Measurements from ENCODE around the gene S100A4.
"Not testable (repeated sequence)": the region's sequence is repeated elsewhere in the genome, so short reads cannot be mapped to it uniquely, and the experiment has no call there.

Gene S100A4

DNA sequence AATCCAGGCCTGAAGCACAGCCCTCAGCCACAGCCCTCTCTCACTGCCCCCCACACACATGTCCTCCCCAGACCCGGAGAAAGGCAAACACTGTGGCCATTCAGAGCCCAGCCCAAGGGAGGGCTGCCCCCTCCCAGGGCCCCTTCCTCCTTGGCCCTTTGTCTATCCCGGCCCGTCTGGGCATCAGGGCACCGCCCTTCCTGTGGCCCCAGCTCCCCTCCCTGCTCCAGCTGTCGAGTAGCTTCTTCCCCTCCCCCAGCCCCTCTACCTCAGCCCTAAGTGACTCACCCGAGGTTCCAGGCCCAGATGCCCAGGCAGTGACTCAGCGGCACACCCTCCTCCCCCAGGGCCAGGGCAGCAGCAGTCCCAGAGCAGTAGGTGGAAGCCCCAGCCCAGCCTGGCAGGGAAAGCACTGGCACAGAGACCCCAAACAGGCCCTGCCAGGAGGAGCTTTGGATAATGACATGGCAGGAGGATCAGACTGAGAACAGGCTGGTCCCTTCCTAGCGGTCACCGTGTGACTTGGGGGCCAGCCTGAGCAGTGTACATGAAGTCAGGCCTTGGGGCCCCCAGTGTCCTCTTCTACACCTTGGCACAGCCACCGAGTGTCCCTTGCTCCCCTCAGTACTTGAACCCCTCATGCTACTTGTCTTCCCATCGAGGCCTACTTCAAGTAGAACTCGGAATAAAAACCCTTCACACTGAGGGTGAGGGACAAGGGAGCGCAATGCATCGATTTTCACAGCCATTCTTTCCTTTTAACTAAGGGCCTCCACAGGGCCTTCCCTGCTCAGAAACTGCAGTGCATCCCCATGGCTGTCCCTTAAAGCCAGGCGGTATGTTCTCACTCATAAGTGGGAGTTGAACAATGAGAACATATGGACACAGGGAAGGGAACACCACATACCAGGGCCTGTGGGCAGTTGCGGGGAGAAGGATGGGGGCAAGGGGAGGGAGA, 21.1 kb upstream of the S100A4 start:
- DNase-seq: peak; percentile 95 to 98

DNA sequence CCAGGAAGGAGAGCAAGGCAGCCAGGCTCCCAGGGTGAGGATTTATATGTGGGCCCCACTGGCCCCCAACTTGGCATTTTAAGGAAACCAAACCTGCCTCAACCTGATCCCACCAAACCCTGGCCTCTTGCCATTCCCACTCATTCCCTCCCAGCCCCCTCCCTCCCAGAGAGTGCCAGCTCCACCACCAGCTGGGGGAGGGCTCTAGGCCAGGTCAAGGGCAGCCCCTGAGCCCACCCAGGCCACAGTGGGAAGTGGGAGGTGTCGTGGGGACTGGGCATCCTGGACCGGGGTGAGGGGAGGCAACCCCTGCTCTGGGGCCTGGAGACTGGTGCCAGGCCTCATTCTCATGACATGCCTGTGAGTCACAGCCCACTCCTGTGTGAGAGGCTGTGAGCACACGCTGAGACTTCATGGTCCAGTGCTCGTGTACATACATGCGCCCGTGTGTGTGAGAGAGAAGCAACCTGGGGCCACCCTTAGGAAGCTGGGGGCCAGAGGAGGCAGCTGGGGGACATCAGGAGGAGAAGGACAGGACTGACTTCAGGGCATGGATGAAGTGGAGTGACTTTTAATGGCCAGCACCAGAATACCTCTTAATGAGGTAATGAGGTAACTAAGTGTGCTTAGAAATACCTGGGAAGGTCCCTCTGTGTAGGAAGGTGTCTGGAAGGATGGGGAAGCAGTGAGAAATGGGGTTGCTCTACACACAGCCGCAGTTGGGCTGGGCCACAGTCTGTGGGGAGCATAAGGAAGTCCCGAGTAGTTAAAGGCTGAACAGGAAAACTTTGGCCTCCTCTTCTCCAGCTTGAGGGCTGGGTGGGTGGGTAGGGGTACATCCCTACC, 20.1 kb upstream of the S100A4 start, which contains the start of gene S100A2:
TSS of gene S100A2 (minus strand) at position 316 of the 846 bp plus-strand sequence. CDS start 1,967 bp downstream, outside the sequence.
- DNase-seq: peak; percentile 53 to 80

DNA sequence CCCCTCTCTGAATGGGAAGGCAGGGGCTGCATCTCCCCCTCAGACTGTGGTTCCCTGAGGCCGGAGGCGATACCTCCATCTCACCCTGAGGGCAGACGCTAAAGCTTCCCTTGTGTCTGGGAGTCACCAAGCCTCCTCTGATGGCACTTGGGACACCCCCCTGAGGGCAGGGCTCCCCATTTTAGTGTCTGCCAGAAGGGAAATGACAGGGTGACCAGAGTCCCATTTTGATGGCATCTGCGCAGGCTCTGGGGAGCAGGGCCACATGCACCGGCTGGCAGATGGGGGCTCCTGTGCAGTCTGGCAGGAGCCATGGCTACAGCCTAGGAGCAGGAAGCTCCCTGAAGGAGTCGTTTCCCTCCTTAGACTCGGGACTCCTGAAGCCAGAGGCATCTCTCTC, 18.4 kb upstream of the S100A4 start:
- no peak for DNase-seq

DNA sequence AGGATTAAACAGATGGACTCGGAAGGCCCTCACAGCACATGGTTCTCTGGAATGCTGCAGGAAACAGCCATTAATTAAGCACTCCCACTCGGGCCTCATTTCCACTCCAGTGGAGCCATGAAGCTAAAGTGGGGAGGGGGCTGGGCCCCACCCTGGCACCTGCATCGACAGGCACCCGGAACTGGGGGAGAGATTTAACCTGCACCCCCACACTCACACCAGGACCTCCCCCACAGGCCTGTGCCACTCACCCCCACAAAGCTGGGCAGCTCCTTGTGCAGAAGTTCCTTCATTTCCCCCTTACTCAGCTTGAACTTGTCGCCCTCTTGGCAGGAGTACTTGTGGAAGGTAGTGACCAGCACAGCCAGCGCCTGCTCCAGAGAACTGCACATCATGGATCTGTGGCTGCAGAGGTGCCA, 17.9 kb upstream of the S100A4 start:
- no peak for DNase-seq

DNA sequence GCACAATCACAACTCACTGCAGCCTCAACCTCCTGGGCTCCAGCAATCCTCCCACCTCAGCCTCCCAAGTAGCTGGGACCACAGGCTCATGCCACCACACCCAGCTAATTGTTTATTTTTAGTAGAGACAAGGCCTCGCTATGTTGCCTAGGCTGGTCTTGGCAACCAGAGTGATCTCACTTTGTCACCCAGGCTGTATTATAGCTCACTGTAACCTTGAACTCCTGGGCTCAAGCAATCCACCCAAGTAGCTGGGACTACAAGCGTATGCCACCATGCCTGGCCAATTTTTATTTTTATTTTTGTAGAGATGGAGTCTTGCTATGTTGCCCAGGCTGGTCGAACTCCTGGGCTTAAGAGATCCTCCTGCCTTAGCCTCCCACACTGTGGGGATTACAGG, 16.4 kb upstream of the S100A4 start:
- DNase-seq: not testable (repeated sequence)

DNA sequence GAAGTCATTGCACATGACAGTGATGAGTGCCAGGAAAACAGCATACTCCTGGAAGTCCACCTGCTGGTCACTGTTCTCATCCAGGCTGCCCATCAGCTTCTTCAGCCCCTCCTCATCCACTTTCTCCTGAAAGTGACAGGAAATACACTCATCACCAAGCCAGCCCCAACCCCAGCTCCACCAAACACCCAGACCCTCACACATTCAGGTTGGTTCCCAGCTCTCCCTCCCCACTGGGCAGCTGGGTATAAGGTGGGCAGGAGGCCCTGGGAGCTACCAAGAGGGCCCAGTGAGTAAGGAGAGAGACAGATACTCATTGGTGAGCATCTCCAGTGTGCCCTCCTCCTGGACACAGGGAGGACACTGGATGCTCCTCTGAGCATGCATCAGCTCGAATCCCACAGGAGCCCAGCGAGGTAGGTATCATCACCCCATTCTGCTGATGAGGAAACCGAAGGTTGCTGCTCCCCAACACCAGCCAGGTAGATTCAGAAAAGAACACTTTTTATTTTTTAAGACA, 15.9 kb upstream of the S100A4 start:
- DNase-seq: no peak

DNA sequence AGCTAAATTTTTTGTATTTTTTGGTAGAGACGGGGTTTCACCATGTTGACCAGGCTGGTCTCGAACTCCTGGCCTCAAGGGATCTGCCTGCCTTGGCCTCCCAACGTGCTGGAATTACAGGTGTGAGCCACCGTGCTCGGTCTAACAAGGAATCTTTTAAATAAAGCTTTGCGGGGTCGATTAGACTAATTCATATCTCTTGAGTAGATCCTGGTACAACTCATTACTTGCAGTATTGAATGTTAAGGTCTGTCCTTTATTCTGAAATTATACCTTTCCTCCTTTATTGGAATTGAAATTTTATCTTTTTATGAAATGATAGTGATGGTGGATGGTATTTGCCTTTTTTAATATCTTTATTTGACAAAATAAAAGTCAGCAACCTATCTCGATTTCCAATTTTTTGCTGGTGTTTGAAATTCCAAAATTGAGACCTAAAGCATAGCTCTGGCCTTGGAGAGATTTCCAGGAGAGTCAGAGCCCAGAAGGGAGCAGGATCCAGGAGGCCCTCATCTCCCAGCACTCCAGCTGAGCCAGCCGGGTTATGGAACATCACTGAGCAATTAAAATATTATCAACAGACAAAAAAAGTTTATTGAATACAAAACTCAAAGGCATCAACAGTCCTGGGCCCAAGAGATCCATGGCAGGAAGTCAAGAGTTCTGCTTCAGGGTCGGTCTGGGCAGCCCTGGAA, 15.3 kb upstream of the S100A4 start:
- DNase-seq: no peak

DNA sequence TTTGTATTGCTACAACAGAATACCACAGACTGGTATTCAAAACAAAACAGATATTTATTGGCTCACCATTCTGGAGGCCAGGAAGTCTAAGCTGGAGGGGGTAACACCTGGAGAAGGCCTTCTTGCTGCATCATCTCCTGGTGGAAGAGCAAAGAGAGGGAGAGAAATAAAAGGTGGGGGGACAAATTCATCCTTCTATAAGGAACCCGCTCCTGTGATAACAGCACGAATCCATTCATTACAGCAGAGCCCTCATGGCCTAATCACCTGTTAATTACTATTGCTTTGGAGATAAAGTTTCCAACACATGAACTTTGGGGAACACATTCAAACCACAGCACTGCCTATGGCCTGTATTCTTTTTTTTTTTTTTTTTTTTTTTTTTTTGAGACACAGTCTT, 14.6 kb upstream of the S100A4 start:
- DNase-seq: no peak

DNA sequence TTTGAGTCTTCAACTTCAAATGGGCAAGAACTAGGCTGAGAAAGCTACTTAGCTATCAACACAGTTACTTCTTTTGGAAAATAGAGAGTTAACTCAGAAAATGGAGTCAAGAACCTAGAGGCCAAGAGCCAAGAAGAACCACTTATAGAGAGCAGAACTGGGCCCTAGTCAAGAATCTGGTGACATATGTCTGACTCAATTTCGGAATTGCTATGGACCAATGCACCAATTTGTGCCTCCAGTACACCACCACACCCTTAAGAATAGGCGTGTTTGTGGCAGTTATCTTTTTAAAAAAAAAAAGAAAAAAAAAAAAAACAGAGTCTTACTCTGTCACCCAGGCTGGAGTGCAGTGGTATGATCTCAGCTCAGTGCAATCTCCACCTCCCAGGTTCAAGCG, 12.3 kb upstream of the S100A4 start:
- DNase-seq: no peak

DNA sequence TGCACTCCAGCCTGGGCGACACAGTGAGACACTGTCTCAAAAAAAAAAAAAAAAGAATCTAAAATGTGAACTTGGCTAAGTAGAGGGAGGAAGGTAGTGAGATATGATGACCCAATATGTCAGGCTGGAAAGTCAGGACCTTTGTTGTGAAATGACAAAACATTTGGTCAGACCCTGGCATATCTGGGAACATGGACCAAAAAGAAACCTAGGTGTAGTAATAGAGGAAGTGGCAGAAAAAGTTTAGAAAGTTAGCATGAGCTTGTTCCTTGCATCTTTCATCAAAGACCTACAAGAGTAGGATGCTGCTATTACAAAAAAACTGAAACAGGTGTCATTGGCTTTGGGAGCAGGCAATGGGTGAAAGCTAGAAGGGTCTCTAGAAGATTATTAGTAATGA, 10.7 kb upstream of the S100A4 start:
- DNase-seq: no peak

DNA sequence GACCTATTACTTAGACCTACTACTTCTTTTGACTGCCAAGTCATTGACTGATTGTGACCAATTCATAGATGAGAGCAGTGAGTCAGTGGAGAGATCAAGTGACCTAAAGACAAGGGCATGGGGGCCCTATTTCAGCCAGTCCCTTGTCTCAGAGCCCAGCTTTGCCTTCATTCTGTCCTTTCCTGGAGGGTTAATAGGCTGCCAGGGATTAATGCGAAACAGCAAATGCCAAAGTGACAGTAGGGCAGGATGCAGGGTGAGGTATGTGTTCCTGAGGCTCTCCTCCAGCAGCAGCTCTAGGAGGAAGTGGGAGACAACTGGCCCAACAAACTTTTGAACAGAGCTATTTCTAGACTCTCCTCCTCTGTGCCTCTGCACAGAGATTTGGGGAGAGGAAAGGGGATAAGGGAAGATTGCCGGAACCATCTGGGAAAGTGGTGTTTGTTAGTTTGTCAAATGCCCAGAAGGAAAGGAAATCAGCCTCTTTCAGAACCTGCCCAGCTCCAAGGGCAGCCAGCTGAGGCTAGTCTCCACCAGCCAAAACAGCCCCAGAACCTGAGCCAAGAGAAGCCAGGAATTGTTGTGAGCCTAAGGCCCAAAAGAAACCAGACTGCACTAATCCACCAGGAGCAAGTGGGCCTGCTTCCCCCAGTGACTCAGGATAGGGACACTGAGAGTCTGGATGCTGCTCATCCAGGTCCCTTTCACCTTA, 8.4 kb upstream of the S100A4 start:
- no peak for DNase-seq

DNA sequence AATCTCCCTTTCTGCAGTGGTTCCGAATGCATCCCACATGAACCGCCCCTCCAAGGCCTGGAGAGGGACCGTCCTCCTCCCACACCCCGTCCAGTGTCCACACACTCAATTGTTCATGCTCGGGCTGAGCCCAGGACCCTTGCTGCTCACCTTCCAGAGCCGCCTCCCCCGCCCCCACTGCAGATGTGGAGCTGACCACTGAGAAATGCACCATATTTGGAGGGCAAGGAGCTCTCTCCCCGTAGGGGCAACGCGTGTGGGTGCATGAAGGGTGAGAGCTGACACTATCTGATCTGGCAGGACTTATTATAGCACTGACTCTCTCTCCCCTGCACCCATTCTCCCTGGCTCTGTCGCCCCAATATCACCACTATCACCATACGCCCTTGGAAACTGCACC, 7.5 kb upstream of the S100A4 start:
- no peak for DNase-seq

DNA sequence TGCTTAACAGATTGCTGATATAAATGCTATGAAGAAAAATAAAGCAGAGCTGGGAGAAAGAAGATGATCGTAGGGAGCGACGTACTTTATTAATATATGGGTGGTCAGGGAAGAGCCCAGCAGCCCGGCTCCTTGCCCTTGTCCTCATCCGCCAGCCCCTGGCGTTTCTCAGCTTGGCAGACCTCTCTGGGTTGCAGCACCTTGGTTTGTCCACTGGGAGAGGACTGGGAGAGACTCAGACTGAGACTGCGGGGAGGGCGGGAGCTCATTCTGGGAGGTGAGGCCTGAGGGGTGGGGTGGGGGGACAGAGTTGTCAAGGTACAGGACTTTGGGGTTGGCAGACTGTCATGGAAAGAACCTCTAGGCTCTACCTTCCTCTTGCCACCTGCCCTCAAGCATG, 6.7 kb upstream of the S100A4 start:
- no peak for DNase-seq

DNA sequence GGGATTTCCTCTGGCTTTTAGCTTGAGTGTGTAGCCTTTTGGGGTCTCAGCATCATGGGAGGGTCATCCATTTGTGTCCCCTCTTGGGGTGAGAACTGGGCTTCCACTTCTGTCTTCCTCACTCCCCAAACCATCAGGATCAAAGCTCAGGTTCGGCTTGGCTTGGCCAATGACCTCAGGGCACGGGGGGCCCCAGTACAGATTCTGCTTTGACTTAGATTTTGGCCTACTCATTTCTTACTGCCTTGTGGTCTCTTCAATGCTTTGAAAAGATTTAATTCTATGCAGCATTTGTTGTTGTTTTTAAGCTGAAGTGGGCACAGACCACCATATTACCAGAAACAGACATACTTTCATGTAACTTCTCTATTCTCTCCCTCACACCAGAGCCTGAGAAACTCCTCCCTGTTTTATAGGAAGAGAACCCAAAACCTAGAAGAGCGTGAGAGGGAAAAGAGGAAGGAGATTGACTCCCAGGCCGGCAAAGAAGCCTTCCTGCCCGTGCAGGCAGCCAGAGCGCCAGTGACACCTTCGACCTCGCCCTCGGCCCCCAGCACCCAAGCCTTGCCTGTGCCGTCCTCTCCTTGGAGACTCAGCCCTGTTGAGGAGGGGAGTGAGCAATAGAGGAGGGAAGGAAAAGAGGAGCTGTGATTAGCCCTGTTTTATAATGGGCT, 5.4 kb upstream of the S100A4 start:
- DNase-seq: peak; percentile 65 to 68

DNA sequence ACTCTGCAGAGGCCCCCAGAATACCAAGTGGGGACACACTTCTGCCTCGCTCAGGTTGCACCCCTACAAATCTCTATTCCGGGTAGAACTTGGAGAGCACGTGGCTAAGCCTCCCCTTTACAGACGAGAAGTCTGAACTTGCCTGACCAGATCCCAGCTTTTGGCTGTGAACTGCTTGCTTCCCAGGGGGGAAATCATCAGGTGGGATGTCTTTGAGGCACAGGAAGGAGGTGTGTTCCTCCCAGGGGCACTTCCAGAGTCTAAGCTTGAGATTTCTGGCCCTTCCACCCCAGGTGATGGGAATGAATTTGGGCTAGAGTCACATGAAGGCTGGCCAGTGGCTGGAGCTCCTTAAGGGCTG, 4.8 kb upstream of the S100A4 start:
- DNase-seq: no peak

DNA sequence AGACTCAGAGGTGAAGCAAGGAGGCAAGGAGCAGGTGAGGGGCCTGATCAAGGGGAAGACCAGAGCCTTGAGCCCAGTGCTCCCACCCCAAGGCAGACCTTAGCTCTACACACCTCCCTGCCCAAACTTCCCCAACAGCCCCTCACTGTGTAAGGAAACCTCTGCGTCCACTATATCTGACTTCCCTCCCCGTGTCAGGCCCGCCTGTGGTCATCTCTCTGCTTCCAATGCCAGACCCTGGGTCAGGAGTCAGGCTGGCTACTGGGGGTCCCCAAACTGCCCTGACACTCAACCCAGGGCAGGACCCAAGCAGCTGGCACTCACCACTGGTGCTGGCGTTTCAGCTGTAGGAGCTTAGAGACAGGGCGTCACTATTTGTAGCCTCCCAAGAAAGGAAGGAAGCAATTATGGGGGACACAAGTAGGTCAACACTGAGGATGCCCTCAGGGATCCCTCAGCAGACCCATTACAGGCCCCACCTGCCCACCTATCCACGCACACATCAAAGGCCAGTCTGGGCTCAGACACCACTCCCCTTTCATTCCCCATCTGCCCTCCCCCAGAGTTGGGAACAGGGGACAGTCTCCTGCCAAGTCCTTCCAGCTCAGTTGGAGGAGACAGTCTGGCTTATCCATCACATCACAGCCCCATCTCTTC, 4.3 kb upstream of the S100A4 start:
- DNase-seq: no peak

DNA sequence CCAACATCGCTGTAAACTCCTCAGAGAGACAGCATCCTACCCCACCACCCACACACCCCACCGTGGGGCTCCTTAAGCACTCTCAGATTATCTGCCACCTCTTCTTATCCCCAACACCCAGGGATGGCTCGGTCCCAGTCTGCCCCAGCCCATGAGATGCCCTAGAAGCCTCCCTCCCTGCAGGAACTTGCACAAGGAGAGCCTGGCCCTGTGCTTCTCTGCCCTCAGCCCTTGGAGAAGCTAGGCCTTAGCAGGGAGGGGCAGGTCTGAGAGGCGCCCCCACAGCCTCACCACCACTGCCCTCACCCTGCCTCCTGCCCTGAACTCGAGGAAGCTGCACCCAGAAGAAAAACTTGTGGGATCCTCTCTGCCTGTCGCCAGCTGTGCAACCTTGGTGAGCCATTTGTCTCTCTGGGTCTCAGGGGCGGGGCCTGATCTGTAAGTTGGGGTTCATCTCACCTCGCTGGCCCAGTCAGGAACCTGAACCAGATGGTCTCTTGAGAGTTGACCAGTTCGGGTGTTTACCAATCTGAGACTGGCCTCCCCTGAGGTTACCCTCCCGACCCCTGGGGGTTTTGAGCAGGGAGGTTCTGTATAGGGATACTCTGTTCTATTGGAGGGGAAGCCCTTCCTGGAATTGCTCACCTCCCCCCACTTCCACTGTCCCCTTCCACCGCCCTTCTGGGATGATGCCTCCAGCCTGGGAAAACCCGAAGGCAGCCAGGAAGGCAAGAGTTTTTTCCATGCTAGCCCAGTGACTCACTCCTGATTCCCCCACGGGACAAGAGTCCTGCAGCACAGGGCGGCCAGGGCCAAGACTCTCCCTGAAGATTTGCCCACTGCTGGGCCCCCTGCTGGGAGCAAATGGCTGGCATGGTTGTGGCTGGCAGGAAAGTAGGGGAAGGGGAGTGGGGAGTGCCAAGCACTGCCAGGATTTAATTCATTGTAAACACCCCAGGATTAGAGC, 3.4 kb upstream of the S100A4 start, which contains the start of gene S100A3:
TSS of gene S100A3 (minus strand) at position 537 of the 967 bp plus-strand sequence. CDS start 773 bp downstream, outside the sequence.
- DNase-seq: peak; percentile 40 to 70

DNA sequence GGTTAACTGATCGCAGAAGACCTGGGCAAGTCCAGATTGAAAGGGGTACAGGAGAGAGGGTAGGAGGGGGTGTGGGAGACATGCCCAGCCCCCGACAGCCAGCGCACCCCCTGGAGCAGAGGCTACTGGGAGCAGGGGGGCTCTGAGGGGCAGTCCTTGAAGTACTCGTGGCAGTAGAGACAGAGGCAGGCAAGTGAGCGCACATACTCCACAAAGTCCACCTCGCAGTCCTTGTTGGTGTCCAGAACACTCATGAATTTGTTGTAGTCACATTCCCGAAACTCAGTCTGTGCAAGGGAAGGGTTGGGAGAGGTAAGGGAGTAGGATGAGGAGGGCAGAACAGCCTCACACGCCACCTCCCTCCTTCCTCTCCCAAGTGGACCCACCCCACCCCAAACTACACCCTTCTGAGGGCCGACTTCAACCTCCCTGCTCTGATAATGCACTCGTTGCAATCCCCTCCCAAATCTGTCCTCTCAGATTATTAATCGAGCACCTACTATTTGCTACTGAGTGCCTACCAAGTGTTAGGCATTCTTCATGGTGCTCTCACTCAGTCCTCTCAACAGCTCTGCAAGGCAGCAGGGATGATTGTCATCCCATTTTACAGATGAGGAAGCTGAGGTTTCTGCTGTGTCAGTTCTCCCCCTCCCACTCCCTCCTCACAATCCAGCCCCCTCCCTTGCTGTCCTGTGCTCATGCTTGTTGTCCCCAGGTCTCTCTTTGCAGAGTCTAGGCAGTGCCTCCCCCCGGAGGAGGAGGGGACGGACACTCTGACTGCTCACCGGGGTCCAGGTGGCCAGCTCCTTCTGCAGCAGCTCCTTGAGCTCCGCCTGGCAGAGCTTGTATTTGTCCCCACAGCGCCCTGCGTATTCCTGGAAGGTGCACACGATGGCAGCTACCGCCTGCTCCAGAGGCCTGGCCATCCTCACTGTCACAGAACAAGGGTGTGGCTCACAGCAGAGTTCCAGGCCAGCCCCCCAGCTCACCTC, 2.2 kb upstream of the S100A4 start:
- DNase-seq: peak in 1 of 2 donors; percentile 30
